KG1 (cell line): ENCODE measurements around the gene OR6B2.
A peak's percentile ranks its signal among the peaks of the same experiment; 100 is the strongest.
"Not testable (repeated sequence)": the region's sequence is repeated elsewhere in the genome, so short reads cannot be mapped to it uniquely, and the experiment has no call there.

Source experiments
- DNase-seq: peaks from one replicate; lab custom pipeline; 2025; lab: John Stamatoyannopoulos, UW

OR6B2 gene

GRCh38 chr2:240030379-240031094, at the start of gene OR6B2:
Gene OR6B2, minus strand, starts transcription at chr2:240030429. Its CDS starts 0 bp downstream, at chr2:240030429.
- no peak for DNase-seq

DNA sequence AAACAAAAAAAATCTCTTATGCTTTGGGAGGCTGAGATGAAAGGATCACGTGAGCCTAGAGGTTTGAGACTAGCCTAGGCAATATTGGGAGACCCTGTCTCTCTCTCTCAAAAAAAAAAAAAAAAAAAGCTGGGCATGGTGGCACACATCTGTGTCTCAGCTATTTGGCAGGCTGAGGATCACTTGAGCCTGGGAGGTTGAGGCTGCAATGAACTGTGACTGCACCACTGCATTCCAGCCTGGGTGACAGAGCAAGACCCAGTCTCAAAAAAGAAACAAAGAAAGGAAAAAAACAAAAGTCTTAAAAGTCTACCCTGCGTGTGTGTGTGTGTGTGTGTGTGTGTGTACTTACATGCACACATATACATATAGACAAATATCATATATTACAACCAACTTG, 48.4 kb upstream of the OR6B2 start:
- DNase-seq: no peak

GRCh38 chr2:240077442-240077841, 47.2 kb upstream of the OR6B2 start:
- no peak for DNase-seq

GRCh38 chr2:240074545-240074944, 44.3 kb upstream of the OR6B2 start:
- no peak for DNase-seq

- no peak for DNase-seq
Observed at GRCh38 chr2:240070907-240071306, 40.7 kb upstream of the OR6B2 start.

GRCh38 chr2:240069829-240070228, 39.6 kb upstream of the OR6B2 start:
- DNase-seq: no peak

DNA sequence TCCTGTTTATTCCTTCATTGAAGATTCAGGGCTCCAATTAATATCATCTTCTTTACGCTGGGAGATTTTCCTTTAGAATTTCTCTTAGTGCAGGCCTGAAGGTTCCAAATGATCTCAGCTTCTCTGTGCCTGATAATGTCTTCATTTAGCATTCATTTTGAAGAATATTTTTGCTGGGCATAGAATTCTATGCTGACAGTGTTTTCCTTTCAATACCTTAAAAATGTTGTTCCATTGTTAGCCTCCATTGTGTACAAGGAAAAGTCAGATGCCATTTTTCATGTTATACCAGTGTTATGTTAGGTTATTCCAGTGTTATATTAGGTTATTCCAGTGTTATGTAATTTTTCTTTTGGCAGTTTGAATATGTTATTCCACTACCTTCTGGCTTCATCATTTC, 38.0 kb upstream of the OR6B2 start:
- no peak for DNase-seq

DNA sequence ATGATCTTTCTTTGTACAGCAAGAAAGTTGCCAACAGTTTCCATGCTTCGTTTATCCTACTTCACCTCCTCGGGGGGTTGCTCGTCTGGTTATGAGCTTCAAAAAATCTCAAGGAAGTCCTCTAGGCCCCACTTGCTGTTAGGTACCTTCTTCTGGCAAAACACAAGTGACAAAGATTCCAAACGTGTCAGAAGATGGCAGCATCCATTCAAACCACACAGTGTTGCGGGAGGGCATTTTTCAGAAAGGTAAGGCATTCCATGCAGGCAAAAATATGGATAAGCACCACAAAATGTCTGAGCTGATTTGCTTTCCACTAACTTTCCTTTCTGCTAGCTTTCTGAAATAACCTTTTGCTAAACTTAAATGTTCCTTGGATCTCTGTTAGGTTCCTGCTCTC, 36.3 kb upstream of the OR6B2 start:
- DNase-seq: no peak

GRCh38 chr2:240064898-240065297, 34.7 kb upstream of the OR6B2 start:
- DNase-seq: no peak

DNA sequence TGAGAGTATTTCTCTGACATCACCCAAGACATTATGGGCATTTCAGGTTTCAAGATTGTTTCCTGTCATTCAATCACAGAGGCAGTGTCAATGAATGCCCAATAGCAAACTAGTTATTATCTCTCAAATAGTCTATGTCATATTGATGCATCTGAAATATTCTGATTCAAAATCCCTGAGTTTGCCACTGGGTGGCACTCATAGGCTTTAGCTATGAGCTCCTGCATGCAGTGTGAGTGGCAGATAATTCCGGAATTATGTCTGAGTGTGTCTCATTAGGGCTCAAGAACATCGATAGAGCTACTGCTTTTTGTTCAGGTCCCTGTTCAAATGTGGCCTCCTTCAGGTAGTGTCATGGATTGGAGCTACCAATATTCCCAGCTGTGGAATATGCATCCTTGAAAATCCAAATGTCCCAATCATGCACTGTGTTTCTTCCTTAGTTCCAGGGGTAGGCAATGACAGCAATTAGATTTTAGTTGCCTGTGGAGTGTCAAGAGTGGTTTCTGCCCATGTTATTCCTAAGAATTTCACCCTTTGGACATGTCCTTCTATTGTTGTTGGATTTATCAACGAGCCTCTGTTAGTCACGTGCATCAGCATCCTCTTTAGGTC, 30.9 kb upstream of the OR6B2 start:
- peak; percentile 14 for DNase-seq

GRCh38 chr2:240056678-240057077, 26.4 kb upstream of the OR6B2 start:
- no peak for DNase-seq

- DNase-seq: no peak
Observed at GRCh38 chr2:240055177-240055917, 25.1 kb upstream of the OR6B2 start.

DNA sequence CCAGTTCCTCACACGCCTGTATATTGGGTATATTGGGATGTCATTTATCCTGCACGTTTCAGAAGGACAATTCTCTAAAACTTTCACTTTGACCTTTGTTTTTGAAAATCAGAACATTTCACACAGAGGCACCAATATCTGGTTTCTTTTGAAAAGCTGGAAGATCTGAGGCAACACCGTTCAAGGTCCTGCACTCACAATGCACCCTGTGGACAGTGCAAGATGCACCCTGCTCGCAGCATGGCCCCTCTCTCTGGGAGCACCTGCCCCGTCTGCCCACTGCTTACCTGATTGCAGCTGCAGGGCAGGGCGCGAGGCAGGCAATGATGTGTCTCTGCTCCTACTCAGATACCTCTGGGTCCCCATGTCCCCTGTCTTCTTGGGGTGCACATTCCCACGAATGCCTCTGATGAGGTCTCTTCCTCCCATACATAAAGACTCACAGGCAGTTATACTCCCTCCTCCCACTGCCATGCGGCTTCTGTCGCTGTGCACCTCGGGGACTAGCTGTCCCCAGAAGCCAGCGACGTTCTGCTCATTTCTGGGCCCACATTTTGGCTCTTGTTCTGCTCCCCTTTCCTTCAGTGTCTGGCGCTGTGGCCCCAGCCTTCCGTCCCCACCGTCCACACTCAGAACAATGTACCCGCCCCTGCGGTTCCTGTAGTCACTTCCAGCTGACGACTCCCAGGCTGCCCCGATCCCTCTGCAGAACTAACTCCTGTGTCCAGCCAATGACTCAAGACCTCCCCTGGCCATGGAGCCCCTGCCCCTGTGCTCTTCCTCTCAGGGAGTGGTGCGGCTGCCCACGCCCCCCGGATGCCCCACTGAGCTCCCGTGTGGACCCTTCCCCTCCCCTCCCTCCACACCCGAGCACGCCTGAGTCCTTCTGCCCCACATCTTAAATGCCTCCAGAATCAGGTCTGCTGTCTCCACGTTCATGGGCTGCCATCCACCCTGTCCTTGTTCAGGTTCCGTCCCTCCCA, 23.2 kb upstream of the OR6B2 start, which contains the start of gene OR6B3:
Gene OR6B3 (minus strand): TSS at position 349 of the 983 bp plus-strand sequence.
- no peak for DNase-seq

DNA sequence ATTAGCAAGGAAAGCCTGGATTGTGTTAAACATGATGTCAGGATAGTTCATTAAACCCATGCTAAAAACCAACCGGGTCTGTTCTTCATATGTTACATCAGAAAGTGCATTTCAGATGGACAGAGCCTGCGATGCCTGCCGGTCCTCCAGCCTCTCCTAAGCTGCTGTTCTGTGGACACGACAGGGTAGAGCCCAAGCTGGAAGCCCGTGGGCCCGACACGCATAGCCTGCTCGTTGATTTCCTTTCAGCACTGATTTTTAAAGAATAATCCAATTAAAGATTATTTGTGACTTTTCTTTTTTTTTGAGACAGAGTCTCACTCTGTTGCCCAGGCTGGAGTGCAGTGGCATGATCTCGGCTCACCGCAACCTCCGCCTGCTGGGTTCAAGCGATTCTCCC, 22.3 kb upstream of the OR6B2 start:
- DNase-seq: no peak

GRCh38 chr2:240051697-240052096, 21.5 kb upstream of the OR6B2 start:
- DNase-seq: no peak

GRCh38 chr2:240050278-240050677, 20.0 kb upstream of the OR6B2 start:
- no peak for DNase-seq

DNA sequence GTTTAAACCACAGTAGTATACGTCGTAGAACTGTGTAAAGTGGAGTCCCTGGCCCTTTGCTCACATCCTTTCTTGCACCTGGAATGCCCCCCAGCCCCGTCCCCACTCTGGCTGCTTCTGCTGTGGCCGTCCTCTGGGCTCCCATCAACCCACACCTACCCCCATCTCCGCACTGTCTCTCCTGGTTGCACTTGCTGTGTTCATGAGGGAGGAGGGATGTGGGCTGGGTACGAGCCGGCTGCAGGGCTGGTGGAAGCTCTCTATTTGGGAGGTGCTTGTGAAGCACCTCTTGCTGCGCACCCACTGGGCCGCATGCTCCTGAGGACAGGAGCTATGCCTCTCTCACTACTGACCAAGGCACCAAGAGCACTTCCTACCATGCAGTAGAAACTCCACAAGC, 18.0 kb upstream of the OR6B2 start:
- DNase-seq: no peak

DNA sequence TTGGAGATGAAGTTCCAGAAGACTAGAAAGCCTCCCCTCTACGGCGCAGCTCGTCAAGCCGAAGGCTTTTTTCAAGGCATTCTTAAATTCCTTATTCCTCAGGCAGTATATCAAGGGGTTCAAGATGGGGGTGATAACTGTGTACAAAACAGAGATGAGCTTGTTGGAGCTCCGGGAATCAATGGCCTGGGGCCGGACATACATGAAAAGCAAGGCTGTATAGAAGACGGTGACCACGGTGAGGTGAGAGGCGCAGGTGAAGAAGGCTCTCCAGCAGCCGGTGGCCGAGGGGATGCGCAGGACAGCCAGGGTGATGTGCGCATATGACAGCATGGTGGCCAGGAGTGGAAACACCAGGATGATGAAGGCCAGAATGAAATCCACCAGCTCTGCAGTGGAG, 14.9 kb upstream of the OR6B2 start:
- DNase-seq: no peak

DNA sequence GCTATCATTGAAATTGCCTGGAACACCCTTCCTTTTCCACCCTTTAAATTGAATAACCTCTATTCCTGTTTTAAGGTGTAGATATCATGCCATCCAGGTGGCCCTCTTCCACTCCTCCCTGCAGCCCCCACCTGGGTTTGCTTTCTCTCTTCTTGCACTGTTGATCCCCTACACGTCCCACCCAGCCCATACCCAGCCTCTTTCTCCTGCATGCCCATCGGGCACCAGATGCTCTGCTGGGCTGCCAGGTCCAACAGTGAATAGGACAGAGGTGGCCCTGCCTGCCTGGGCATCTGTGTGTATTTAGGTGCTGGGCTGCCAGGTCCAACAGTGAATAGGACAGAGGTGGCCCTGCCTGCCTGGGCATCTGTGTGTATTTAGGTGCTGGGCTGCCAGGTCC, 13.9 kb upstream of the OR6B2 start:
- not testable (repeated sequence) for DNase-seq

DNA sequence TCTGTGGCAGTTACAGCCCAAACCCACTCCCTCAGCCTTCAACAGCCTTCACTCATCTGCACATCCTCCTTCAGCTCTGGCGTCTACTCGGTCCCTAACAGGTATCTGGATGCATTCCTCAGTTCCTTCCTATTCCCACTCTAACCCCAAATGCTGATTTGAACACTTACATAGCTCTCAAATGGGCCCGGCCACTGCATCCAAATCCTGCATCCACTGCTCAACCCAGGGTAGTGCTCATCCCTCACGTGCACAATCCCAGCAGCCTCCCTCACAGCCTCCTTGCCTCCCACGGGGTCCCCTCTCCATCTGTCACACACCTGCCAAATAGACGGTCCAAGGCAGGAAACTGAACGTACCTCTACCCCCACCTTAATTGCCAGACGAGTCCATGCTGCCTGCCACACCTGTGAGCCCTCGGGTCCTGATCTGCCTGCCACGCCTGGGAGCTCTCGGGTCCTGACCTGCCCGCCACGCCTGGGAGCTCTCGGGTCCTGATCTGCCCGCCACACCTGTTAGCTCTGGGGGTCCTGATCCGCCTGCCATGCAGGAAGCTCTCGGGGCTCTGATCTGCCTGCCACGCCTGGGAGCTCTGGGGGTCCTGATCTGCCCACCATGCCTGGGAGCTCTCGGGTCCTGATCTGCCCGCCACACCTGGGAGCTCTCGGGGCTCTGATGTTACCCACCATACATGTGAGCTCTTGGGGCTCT, 13.2 kb upstream of the OR6B2 start:
- DNase-seq: no peak

GRCh38 chr2:240042740-240043139, 12.5 kb upstream of the OR6B2 start:
- no peak for DNase-seq
